ENCODE measurements around the gene VASH2. TPM values are rescaled to one million over a fixed set of nuclear protein-coding genes. Genes with fewer than 3 reads are reported as not detected.

The VASH2 gene
- total RNA-seq, 2 experiments from 2014 or later: 0.11 to 0.25 TPM

- peaks cover 60% of the 10 kb centered on the region for H3K27me3 Mint-ChIP-seq
- CTCF ChIA-PET: no interaction called here
- ATAC-seq: no peak
- H3K9me3 Mint-ChIP-seq: no peaks in the 10 kb centered on the region
- H3K4me1 Mint-ChIP-seq (ENCODE audit: low read depth): peaks cover 4% of the 10 kb centered on the region
- no peak overlapping the region for H3K27ac Mint-ChIP-seq
- no peak for TF ChIP-seq CTCF (IDR thresholded peaks at IDR 0.05)
- H3K36me3 Mint-ChIP-seq (ENCODE audit: low read depth): no peaks in the 10 kb centered on the region
- intact Hi-C loops (cut with micrococcal nuclease): no loop called here
- DNase-seq: no peak
- H3K4me3 Mint-ChIP-seq: no peak overlapping the region
- POLR2A ChIA-PET: no interaction called here
These were observed 1.8 kb downstream of the VASH2 start for GRCh38 chr1:212951947-212952640.

- no peak for TF ChIP-seq CTCF (IDR thresholded peaks at IDR 0.05)
- H3K4me1 Mint-ChIP-seq (ENCODE audit: low read depth): peaks cover 4% of the 10 kb centered on the region
- H3K4me3 Mint-ChIP-seq: no peak overlapping the region
- ChIA-PET POLR2A (no interaction called here), CTCF (no interaction called here)
- DNase-seq (no peak), ATAC-seq (no peak)
- no peaks in the 10 kb centered on the region for H3K9me3 Mint-ChIP-seq
- no peaks in the 10 kb centered on the region for H3K36me3 Mint-ChIP-seq (ENCODE audit: low read depth)
- H3K27me3 Mint-ChIP-seq: peaks cover 60% of the 10 kb centered on the region
- intact Hi-C loops (cut with micrococcal nuclease): no loop called here
- H3K27ac Mint-ChIP-seq: no peak overlapping the region
These were observed 2.3 kb downstream of the VASH2 start for GRCh38 chr1:212952641-212952976.

- Mint-ChIP-seq H3K9me3 (no peaks in the 10 kb centered on the region), H3K27ac (no peak overlapping the region), H3K4me3 (no peak overlapping the region), H3K36me3 (ENCODE audit: low read depth) (no peaks in the 10 kb centered on the region), H3K27me3 (peaks cover 60% of the 10 kb centered on the region), H3K4me1 (ENCODE audit: low read depth) (peaks cover 4% of the 10 kb centered on the region)
- POLR2A ChIA-PET: interaction anchor here (0.6 kb wide), 1 partner anchor 148 kb away, joined by 3 read pairs; no protein-coding TSS in a partner anchor
- intact Hi-C loops (cut with micrococcal nuclease): no loop called here
- TF ChIP-seq CTCF (IDR thresholded peaks at IDR 0.05): no peak
- no peak for DNase-seq
- CTCF ChIA-PET: no interaction called here
- ATAC-seq: no peak
These were observed 3.0 kb downstream of the VASH2 start for GRCh38 chr1:212953321-212953720.

- Mint-ChIP-seq H3K4me1 (ENCODE audit: low read depth) (peaks cover 4% of the 10 kb centered on the region), H3K9me3 (no peaks in the 10 kb centered on the region), H3K4me3 (no peak overlapping the region), H3K27me3 (peaks cover 50% of the 10 kb centered on the region), H3K36me3 (ENCODE audit: low read depth) (no peaks in the 10 kb centered on the region), H3K27ac (no peak overlapping the region)
- intact Hi-C loops (cut with micrococcal nuclease): no loop called here
- DNase-seq: no peak
- ChIA-PET CTCF (interaction anchor here (1.0 kb wide), 1 partner anchor 41 kb away, joined by 3 read pairs; no protein-coding TSS in a partner anchor), POLR2A (no interaction called here)
- no peak for ATAC-seq
- TF ChIP-seq CTCF (IDR thresholded peaks at IDR 0.05): no peak
These were observed 4.2 kb downstream of the VASH2 start for GRCh38 chr1:212954514-212954913.

- no peak for TF ChIP-seq CTCF (IDR thresholded peaks at IDR 0.05)
- ChIA-PET CTCF (no interaction called here), POLR2A (no interaction called here)
- no peaks in the 10 kb centered on the region for H3K9me3 Mint-ChIP-seq
- no peak for DNase-seq
- H3K4me3 Mint-ChIP-seq: no peak overlapping the region
- intact Hi-C loops (cut with micrococcal nuclease): no loop called here
- ATAC-seq: no peak
- no peaks in the 10 kb centered on the region for H3K36me3 Mint-ChIP-seq (ENCODE audit: low read depth)
- peaks cover 44% of the 10 kb centered on the region for H3K27me3 Mint-ChIP-seq
- no peak overlapping the region for H3K27ac Mint-ChIP-seq
- peaks cover 2% of the 10 kb centered on the region for H3K4me1 Mint-ChIP-seq (ENCODE audit: low read depth)
These were observed 4.8 kb downstream of the VASH2 start for GRCh38 chr1:212955098-212955497.

Data from activated CD8-positive, alpha-beta T cell treated with anti-CD3 and anti-CD28 coated beads for 36 hours (primary cell).